Measurements from ENCODE around the gene ANKS1B.
"Not testable (repeated sequence)": the region's sequence is repeated elsewhere in the genome, so short reads cannot be mapped to it uniquely, and the experiment has no call there.

The ANKS1B gene

DNA sequence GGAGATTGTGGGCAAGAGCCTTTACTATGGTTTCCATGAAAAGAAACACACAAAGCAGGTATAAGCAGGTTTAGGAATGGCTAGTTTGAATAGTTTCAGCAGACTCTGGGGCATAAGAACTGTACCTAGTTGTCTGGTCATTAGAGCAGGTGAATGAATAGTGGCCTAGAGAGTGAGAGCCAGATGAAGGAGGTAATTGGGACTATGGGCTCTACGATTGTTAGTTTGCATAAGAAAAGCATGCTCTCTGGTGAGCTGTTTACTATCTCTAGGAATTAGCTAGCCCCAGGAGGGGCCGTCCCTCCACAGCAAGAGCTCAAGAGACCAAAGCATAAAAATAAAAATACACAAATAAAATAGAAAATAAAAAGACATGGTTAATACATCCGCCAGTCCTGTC, 734.6 kb downstream of the ANKS1B start:
- no peak for DNase-seq

DNA sequence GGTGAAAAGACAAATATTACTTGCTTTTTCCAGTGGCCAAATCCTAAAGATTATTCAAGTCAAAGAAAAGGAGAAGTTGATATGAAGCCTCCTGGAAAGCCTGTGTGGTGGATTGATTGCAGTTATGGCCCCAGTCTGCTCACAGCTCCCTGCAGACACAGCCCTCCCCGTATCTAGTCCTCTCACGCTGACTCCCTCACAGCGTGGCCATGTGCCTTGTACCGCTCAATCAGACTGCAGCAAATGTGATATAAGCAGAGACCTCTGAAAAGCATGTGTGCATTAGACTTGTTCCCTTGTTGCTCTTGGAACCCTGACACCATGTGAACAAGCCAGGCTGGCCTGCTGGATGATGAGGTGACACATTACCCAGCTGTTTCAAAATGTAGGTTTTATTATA, 735.2 kb downstream of the ANKS1B start:
- no peak for DNase-seq

DNA sequence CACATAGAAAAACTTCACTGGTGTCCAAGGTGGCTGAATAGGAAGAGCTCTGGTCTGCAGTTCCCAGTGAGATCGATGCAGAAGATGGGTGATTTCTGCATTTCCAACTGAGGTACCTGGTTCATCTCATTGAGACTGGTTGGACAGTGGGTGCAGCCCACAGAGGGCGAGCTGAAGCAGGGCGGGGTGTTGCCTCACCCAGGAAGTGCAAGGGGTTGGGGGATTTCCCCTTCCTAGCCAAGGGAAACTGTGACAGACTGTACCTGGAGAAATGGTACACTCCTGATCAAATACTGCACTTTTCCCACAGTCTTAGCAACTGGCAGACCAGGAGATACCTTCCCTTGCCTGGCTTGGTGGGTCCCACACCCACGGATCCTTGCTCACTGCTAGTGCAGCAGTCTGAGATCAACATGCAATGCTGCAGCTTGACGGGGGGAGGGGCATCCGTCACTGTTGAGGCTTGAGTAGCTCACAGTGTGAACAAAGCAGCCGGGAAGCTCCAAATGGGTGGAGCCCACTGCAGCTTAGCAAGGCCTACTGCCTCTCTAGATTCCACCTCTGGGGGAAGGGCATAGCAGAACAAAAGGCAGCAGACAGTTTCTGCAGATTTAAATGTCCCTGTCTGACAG, 746.7 kb downstream of the ANKS1B start:
- not testable (repeated sequence) for DNase-seq

DNA sequence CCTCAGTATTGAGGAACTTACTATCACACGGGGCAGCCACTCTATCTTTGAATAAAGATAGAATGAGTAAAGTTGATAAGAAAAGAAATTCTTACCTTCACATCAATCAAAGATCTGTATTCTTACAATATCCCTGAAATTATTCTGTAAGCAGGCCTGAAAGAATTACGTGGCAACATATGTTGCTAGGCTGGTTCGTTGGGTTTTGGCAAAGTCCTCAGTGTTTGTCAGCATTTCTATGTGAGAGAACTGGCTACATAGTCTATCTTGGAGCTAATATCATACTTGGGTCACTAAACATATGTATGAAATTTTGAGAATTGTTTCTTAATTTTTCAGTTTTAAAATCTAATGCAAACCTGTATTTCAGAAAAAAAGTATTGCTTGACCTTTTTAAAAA, 749.4 kb downstream of the ANKS1B start:
- DNase-seq = no peak

DNA sequence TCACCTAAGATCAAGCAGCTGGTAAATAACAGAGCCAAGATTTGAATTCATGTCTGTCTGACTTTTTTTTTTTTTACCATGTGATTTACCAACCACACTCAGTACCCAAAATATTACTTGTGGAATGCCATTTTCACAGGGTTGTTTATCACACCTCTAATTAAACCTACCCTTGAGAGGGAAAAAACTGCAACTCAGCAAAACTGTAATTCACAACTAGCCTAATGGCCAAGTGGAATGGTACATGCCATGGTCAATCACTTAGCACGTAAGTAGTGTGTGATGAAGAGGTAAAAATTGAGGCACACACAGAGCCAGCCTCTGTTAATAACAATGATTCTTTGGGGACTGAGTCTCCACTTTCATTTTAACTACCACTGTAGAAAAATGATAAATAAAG, 750.0 kb downstream of the ANKS1B start:
- DNase-seq = no peak

DNA sequence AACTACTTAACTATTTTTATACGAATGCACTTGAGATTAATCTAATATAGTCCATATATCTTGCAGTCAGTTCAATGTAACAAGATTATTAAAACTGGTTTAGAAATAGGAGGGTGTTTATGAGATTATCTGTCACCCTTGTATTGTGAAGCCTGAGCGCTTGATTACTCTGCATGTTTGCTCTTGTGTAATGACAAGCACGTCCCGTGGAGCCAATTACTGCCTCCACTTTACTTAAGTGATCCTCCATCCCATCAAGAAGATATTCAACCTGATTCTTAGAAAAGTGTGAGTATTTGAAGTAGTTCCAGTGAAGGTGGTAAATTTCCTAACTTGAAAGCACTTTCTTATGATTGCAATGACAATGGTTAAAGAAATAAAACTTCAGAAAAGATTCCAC, 752.4 kb downstream of the ANKS1B start:
- no peak for DNase-seq

DNA sequence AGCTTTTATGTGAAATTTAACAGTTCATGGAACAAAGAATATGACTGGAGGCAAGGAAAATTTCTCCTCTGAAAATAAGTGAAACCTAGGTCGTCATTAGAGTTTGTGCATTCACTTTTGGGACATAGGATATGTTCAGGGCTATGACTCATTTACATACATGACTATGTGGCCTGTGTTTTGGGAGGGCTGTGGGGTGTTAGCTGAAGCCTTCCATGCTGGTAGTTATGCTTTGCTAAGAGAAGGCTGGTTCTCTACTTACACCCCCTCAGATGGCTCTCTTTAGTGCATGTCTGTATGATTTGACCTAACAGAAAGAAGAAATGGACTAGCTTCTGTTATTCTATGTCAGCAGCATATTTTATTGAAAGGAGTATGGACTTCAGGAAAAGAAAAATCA, 753.7 kb downstream of the ANKS1B start:
- DNase-seq = no peak

DNA sequence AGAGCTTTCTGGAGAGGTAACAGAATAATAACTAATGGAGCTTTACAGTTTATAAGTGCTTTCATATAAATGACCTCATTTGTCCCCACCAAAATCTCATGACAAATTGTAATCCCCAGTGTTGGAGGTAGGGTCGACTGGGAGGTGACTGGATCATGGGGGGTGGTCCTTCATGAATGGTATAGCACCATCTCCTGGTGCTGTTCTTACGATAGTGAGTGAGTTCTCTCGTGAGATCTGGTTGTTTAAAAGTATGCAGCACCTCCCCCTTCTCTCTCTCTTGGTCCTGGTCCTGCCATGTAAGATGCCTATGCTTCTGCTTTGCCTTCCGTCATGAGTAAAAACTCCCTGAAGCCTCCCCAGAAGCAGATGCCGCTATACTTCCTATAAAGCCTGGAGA, 760.5 kb downstream of the ANKS1B start:
- no peak for DNase-seq

DNA sequence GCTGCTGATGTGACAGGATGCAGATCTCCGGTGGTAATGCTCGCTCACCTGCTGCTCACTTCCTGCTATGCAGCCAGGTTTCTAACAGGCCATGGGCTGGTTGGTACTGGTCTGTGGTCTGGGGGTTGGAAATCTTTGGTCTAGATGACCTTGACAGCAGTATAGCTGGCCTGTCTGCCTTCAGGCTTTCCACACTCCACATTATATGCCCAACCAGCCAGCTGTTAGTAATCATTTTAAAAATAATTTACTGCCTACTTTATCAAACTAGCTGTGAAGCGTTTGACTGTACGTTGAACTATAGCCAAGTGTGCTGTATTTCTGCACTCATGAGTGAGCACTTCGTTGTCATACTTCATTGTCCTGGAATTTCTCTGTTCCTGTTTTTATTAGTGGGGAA, 761.2 kb downstream of the ANKS1B start:
- no peak for DNase-seq

DNA sequence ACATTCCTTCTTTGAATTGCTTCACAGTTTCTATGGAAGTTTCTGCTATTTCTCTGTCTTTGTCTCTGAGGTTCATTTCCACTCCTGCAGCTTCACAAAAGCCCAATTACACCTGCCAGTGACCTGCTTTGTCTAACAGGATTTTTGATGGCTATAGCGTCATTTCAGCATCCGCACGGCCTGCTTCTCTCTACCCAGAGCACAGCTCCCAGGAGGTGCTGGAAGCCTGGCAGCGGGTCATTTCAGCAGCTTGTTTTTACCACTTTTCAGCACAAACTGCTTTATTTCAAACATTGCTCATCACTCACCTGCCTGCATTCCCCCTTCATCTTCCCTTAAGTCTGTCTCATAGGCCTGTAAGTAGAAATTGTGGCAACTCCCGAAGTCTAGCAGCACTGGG, 771.7 kb downstream of the ANKS1B start:
- DNase-seq = no peak

DNA sequence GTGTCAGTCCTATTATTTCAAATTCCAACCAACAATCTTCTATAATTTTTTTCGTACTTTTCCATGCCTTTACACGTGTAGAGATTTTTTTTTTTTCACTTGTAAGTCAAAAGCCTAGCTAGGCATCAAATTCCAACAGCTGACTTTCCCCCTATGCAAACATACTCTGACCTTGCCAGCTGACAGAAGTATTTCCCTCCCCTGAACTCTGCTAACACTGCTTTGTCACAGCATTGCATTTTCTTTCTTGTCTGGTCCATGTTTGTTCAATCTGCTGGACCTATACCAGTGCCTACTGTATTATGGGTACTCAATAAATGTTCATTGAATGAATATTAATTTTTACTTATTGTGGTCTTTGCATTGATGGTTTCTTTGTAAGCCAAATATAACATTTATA, 772.5 kb downstream of the ANKS1B start:
- no peak for DNase-seq

DNA sequence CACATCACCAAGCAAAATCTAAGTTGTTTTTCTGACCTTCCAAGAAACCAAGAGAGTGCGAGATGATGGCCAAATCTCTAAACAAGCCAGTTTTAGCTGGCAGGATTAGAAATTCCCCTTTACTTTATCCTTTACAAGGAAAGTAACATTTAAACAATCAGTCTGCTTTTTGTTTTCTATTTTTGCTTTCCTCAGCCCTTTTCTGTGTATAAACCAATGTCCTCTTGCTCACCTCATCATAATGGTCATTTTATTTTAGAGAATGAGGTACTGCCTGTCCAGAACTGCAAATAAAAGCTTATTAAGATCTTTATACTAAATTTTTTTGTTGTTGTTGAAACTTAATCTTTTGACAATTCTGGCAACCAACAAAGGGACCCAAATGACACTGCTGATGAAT, 779.6 kb downstream of the ANKS1B start:
- no peak for DNase-seq

DNA sequence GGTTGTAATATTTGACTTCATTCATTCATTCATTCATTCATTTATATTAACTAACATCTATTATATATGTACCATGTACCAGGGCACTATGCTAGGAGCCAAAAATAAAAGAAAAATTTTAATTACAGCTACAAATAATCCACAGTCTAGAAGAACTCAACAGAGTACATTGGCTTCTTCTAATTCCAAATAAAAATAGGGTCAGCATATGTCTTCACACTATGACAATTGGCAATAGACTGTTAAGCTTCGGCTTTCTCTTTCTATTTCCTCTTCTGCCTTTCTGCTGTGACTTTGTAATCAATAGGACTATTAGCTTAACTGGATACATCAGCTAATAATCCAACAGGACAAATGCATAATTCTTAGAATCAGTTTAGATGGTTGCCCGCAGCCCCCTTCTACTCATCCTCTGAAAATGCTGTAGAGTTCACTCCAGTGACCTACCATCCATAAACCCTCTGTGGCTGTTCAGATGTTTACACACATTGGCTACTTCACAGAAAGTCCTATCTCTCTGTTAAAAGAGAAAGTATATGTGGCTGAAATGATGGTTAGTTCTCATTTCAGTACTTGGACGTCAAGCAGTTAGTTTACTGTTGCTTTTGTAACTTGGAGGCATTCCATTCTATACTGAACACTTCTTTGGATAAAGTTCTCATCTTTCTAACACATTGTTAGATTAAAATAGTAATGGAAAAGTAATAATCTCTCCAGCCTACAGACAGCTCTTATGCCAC, 782.7 kb downstream of the ANKS1B start:
- no peak for DNase-seq

DNA sequence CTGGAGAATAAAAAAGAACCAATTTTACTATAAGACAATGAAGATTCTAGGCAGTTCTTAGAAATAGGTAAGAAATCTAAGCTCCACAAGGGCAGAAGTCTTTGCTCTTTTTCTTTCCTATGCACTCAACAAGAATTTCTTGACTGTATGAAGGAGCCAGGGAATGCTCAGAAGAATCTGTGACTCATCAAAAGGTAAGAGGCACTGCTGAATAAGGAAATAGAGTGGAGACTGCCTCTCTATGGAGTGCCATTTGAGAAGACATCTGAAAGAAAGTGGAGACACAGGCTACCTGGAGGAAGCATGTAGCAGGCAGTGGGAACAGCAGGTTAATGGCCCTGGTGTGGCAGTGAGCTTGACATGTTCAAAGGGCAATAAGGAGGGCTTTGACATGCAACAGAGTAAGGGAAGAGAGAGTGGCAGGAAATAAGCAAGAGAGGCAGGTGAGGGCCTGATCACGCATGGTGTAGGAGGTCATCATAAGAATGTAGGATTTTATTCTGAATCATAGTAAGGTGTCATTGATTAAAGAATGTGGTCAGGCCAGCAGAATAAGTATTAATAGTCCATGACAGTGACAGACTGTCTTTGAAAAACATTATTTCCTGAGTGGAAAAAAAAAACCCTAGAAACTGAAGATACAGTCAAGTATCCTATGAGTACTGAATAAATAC, 783.9 kb downstream of the ANKS1B start:
- DNase-seq = no peak

DNA sequence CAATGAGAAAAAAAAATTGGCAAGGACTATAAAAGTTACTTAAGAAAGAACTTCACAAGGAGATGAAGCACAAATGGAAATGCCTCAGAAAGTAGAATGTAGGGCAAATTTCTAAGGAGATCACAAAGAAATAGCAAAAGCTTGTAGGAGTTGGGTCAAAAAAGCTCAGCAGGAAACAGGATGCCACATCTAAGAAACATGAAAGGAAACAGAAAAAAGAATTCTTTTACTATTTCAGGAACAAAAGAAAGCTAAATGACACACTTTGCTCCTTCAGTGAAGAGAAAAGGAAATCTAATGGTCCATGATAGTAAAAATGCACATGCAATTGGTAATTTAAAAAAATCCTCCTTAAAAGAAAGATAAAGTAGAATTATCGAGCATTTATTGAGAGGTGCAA, 789.3 kb downstream of the ANKS1B start:
- DNase-seq = no peak

DNA sequence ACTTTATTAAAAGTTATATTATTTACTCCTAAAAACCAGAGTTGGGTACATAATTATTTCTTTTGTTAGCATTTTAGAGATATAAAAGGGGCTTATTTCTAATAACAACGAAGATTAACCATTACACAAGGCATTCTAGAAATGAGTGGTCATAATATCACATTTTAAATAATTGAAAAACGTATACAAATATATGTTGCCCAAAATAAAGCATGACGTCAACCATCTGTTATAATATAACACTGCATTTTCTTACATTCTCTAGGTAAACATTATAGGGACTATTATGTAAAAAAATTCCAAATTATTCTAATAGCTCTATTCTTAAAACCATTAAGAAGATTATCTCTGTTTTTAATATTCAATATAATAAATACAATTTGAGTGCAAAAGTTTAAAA, 792.2 kb downstream of the ANKS1B start:
- DNase-seq = no peak

DNA sequence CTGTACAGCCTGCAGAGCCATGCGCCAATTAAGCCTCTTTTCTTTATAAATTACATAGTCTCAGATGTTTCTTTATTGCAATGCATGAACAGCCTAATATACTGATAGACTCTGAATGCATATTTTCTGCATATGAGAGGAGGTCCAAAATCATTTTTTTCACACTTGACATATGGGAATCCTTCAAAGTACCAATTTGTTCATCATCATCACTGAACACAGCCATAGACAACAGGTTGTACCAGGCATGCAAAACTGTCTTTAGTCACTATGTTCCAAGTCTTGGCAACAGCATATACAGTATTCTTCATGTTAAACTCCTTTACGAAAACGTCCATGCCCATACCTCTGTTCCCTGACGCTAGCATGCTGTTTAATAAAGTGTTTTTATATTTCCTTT, 807.9 kb downstream of the ANKS1B start:
- no peak for DNase-seq

DNA sequence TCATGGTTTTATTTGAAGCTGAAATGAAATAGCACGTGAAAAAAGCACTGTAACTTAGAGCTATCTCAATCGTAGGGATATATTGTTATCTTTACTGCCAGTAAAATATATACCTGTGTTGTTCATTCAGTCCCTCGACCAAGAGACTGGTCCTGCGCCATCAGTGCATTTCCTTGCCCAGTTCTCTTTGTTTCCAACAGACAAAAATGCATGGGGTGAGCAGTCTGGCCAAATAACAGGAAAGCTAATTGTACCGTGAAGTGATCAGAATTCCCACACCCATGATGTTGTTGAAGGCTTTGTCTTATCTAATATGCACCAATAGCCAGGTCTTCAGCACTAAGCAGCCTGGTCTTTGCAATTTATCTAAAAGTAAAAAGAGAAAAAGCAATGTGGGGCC, 814.3 kb downstream of the ANKS1B start:
- DNase-seq = no peak

DNA sequence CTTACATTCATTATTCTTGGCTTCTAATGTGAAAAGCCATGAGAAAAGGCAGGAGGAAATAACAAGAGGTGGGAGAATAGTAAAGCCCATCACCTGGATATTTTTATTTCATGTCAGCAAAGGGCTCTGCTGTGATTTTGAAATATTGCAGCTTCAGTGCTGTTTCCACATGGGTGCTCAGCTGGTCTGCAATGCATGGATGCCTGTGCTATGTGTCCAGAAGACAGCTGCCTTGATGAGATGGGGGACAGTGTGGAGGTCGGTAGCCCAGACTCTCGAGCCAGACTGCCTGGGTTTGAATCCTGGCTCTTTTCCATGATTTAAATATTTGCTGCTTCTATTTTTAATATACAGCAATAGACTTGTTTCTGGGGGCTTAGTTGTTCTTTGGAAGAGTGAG, 814.7 kb downstream of the ANKS1B start:
- no peak for DNase-seq

DNA sequence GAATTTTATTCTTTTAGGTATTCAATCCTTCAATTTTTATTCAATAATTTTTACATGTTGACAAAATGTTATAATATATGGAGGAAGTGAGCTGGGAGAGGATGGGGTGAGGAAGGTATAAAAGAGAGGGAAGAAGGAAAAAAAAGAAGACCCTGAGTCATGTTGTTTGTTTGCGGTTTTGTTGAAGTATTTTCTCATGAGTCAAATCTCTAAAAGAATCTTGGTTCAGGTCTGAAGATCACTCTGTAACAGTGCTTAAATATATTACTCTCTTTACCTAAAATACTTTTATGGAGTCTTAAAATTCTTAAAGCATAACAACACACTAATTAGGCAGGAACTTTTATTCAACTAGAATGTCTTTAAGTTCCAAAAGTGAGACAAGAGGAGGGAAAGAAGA, 826.8 kb downstream of the ANKS1B start:
- DNase-seq = no peak

DNA sequence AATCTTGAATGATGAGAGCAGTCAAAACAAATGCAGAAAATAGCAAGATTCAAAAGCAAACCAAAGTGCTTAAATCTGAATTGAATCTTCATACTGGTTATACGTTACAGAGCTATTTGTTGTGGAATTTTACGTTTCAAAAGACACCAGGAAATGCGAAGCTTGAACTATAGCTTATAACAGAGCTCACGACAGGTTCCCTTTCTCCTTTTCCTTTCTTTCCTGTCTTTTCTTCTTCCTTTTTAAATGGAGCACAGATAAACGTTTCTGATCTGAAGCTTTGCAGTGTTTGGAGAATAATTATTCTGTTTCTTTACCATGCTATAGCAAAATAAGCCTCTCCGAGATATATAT, 829.8 kb downstream of the ANKS1B start:
- no peak for DNase-seq

DNA sequence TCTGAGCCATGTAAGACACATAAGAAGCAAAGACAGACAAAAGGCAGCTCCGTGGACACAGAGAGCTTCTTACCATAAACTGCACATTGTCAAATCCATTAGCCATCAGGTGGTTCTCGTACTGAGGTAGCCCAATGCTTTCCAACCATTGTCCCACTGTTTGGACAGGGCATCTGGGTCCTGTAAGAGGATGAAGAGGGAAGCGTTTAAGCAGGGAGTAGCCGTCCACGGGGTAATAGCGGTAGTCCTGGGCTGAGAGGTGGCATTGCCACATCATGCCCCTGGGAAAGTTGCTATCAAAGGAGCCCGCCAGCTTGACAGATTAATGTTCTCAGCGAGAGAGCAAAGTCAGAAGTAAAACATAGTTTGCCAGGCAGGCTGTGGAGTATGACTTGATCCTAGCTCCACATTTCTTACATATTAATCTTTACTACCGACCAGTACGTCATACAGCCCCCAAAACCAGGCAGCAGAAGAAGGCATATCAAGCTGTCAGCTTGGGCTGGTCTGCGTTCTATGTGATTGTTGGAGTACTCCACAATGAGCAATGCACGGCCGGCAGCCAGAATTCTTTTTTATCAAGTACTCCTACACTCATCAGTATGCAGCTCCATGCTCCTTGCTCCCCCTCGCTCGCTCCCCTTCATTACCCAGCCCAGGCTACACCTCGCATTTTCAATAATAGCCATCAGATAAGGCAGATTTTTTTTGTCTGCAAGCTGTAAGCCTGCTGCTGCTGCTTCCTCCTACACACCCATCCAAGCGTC, 830.3 kb downstream of the ANKS1B start:
- no peak for DNase-seq

DNA sequence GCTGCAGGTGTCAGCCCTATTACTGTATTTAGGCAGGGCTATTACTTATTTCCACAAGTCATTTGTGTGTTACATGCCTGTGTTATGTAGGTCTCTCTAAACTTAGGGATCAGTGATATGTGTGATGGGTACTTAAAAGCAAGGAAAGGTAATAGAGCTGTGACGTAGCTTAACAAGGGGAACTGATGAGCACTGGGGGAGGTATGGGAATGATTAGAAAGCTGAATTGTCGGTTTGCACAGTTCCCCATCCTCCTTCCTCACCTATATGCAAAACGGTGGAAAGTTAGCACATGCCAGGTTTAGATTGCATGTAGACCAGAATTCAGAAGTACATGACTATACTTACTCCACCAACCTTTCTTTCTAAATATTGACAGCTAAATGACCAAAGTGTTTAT, 831.4 kb downstream of the ANKS1B start:
- no peak for DNase-seq

DNA sequence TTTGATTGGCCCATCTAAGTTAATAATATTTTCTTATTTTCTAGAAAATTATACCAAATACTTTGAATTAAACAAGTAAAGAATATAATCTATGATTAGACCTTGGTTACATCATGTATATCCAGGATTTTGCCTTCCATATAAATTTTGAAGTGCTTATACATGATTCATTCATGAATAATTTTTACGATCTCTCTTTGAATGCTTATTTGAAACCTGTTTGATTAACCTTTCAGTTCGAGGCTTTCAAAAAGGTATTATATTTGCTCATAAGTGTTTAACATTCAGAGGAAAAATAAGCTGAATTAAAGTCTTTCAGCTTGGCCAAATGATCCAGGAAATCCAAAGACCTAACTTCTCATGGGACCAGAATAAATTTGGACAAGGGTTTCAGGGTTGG, 832.4 kb downstream of the ANKS1B start:
- no peak for DNase-seq
